ENCODE data around the gene UBASH3A.

The UBASH3A gene

GRCh38 chr21:42411891-42412635 is 8.4 kb downstream of the UBASH3A start:
- no peak for DNase-seq

DNA sequence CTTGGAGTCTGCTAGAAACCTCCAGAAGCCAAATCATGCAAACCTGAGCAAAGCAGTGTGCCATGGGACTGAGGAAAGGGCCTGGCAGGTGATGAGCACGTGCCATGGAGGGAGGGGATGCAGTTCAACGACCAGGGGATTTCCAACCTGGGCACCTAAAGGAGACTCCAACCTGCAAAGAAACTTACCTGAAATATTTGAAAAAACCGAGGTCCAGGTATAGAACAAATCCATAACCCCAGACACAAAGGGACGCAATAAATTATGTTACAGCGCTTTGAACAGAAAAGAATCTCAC is 8.9 kb downstream of the UBASH3A start:
- DNase-seq, result no peak

DNA sequence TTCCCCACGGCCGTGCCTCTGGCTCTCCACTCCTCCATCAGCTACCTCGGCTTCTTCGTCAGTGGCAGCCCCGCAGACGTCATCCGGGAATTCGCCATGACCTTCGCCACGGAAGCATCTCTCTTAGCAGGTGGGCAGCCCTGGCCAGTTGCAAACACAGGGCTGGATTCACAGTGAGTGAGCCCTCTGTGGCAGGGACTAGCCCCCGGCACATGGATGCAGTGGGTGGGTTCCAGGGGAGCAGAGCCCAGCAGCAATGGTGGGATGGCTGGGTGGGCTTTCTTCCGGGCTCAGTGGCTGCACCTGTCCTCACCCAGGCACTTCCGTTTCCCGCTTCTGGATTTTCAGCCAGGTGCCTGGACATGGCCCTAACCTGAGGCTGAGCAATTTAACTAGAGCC is 9.4 kb downstream of the UBASH3A start:
- no peak for DNase-seq

- DNase-seq, result no peak
Observed at GRCh38 chr21:42413500-42413899, 9.8 kb downstream of the UBASH3A start.

GRCh38 chr21:42414066-42414465 is 10.4 kb downstream of the UBASH3A start:
- DNase-seq, result no peak

DNA sequence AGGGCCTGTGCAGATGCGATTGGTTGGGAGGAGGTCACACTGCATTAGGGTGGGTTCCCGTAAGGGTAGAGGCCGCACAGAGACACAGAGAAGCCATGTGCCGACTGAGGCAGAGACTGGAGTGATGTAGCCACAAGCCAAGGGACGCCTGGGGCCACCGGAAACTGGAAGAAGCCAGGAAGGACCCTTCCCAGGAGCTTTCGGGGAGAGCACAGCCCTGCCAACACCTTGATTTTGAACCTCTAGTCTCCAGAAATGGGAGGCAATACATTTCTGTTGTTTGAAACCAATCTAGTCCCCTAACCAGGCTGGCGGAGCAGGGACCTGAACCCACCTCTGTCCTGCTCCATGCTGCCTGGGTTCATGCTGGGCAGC is 10.8 kb downstream of the UBASH3A start:
- DNase-seq, result no peak

GRCh38 chr21:42414928-42415769 is 11.4 kb downstream of the UBASH3A start:
- DNase-seq, result peak; percentile 93

GRCh38 chr21:42417533-42417932 is 13.8 kb downstream of the UBASH3A start:
- no peak for DNase-seq

DNA sequence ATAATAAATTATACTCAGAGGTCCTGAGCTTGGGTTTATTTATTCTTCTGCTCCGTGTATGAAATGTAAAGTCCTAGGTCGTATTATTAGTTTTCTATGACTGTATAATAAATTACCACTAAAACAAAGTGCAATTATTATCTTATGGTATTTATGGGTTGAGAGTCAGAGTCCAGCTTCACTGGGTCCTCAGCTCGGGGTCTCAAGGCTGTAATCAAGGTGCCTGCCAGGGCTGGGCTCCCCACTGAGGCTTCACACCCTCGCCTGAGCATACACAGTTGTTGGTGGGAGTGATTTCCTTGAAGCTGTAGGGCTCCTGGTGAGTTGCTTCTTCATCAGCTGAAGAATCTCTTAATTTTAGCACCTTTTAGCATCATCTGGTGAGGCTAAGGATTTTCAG is 15.2 kb downstream of the UBASH3A start:
- DNase-seq, result no peak

GRCh38 chr21:42419845-42420244 is 16.1 kb downstream of the UBASH3A start:
- DNase-seq, result no peak

GRCh38 chr21:42421018-42421793 is 17.5 kb downstream of the UBASH3A start:
- DNase-seq, result no peak

GRCh38 chr21:42423197-42423675 is 19.5 kb downstream of the UBASH3A start:
- DNase-seq, result peak; percentile 46

DNA sequence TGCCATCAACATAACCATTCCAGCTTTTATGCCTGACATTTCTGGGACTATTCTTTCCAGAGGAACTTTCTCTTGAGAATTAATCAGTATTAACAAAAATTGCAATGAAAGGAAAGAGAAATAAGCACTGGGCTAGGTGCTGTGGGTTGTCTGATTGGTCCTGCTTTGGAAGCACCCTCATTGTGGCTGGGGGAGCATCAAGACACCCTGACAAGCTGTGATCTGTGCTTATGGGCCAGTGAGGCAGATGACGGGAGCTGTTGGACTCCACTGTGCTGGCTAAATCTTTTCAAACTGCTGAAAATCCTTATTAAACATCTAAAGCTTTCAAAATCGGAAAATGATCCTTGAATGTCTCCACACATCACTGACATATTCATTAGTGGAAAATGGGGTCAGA is 20.0 kb downstream of the UBASH3A start:
- DNase-seq, result no peak

- DNase-seq, result peak; percentile 32
Observed at GRCh38 chr21:42424914-42425541, 21.3 kb downstream of the UBASH3A start.

DNA sequence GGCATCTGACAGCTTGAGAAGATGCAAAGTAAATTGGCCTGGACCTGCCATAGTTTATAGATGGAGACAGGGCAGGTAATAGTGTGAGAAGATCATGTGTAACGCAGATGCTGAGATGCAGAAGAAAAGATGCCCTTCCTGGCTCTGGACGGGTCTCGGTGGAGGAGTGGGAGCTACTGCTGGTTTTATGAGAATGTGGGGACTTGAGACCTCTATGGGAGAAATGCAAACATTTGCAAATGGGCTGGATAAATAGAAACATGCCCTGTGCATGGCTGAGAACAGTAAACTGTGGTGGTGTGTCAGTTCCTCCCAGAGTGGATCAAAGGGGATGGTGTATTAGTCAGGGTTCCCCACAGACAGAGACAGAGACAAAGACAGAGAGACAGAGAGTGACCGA is 21.9 kb downstream of the UBASH3A start:
- DNase-seq, result no peak

- DNase-seq, result no peak
Observed at GRCh38 chr21:42426424-42426823, 22.7 kb downstream of the UBASH3A start.

DNA sequence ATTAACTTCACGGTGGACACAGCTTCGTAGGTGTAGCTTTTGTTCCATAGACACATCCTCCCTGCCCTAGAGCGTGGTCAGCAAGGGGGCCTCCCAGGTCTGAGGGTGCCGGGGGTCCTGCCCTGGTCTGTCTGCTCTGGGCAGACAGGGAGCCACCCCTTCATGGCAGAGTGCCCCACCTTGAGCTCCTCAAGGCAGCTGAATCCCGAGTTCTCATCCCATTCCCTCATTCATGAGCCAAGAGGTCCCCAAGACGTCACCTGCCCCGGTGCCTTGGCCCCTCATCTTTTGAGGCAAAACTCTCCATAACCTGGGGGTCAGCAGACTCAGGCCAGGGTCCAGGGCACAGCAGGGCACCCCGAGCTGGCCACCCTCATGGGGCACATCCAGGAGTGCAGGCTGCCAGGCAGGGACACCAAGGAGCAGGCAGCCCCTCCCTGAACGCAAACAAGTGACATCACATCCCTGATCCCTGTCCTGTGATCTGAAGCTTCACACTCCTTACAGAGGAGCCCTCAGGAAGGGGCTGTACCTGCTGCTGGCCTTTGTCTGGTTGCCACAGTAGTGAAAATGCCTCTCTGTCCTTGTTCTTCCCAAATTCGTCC is 23.3 kb downstream of the UBASH3A start:
- no peak for DNase-seq

GRCh38 chr21:42427809-42428419 is 24.2 kb downstream of the UBASH3A start:
- no peak for DNase-seq

DNA sequence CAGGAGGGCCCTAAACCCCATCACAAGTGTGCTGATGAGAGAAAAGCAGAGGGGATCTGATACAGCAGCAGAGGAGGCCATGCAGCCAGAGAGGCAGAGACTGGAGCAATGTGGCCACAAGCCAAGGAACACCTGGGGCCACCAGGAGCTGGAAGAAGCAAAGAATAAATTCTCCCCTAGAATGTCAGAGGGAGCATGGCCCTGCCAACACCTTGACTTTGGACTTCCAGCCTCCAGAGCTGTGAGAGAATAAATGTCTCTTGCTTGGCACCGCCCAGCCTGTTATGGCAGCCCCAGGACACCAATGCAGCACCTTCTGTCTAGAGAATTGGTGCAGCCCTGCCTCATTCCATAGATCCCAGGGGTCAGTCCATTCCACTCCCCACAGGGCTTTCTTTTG is 25.3 kb downstream of the UBASH3A start:
- no peak for DNase-seq

DNA sequence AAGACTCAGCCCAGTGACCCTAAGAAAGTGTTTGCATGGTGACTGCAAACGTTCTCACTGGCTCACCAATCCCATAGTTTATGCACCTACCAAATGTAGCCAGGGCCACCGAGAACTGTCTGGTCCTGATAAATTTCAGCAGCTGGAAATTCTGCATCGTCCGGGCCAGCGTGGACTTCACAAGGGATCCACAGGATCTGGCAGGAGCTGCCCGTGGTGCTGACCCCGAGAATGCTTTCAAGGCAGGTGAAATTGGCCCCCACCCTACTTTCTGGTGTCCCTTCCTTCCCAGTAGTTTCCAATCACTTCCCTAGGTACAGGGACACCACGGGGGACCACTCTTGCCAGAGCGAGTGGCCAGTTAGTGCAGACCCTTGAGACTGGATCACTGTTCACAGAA is 26.2 kb downstream of the UBASH3A start:
- no peak for DNase-seq

DNA sequence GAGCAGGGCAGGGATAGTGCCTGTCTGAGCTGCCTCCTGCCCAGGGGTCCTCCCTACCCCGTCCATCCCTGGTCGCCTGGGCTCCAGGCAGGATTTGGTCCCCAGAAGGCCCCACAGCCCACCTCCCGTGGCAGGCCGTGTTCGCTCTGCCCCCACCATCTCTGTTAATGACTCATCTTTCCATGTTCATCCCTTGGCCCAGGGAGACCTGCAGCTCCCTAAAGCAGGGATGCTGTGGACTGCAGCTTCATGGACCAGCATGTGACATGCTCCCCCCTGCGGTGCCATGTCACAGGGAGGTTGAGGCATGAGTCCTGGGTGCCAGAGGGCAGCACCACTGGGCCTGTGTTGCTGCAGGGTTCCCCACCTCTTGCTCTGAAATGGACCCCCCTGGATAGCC is 26.8 kb downstream of the UBASH3A start:
- no peak for DNase-seq

GRCh38 chr21:42431196-42431595 is 27.5 kb downstream of the UBASH3A start:
- DNase-seq, result no peak

Data from activated naive CD4-positive, alpha-beta T cell treated with anti-CD3 and anti-CD28 coated beads, Interleukin-2, amount 50 U/mL, for 16 hours (primary cell).